Left ventricle myocardium inferior (tissue), 1 donor: ENCODE results near the gene NOTUM. TPM values are rescaled to one million over a fixed set of nuclear protein-coding genes. Genes with fewer than 3 reads are reported as not detected.
A peak's percentile ranks its signal among the peaks of the same experiment; 100 is the strongest.

ENCODE experiments used
- DNase-seq: peaks from one replicate; pipeline ENCODE4 v3.0.0-alpha.2; 2020
- H3K27ac ChIP-seq: fragments of 200-600 bp; replicated peaks from 2 replicates; pipeline ENCODE4 v1.8.0; 2021
- H3K27me3 ChIP-seq: fragments of 200-600 bp; 2 replicates; pipeline ENCODE4 v1.8.0; 2021; ENCODE audit warnings: low read depth
- H3K36me3 ChIP-seq: fragments of 200-600 bp; 2 replicates; pipeline ENCODE4 v1.8.0; 2021
- H3K4me1 ChIP-seq: fragments of 200-600 bp; 2 replicates; pipeline ENCODE4 v1.8.0; 2021
- H3K4me3 ChIP-seq: fragments of 200-600 bp; 2 replicates; pipeline ENCODE4 v1.8.0; 2021; ENCODE audit warnings: mild to moderate bottlenecking, moderate library complexity
- H3K9me3 ChIP-seq: fragments of 200-600 bp; replicated peaks from 2 replicates; pipeline ENCODE4 v1.8.0; 2021
- intact Hi-C: fragments of 100-400 bp; cut with micrococcal nuclease; formaldehyde crosslinking; loops from one replicate; pipeline ENCODE4 v1.11.0; 2022
- total RNA-seq: library from RNA; stranded (reverse); fragmentation: NEBNext Ultra II Directional; extraction: Animal tissue kit (Norgen Biotek cat#: 25700); gene quantifications from one replicate; pipeline ENCODE4 v1.2.1, GENCODE V29; 2021
- TF ChIP-seq, protein P1 (sequence below): fragments of 200-600 bp; IDR thresholded peaks from 2 replicates; pipeline ENCODE4 v1.8.0; 2021; ENCODE audit warnings: antibody characterized with exemption, mild to moderate bottlenecking, borderline replicate concordance
- donor health status: DM: no; HTN: yes; CAD: no; lungs with severe emphysema.

The NOTUM gene
- total RNA-seq, 1 donor from 2014 or later: not detected

DNA sequence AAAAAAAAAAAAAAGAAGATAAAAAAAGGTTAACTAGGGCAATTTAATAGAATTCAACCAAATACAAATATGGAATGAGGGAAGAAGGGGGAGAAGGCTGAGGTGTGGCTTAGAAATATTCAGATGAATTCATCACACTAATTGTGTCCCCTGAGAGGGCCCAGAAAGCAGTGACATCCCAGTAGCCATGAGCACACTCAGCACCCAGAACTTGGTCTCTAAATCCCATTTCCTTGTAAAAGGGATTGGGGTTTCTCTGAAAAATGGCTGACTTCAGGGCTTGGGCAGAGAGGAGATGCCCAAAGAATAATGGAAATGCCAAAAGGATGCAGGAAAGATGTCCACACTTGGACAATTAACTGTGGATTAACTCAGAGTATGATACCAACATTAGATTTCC, 12.4 kb upstream of the NOTUM start:
- Histone ChIP-seq H3K4me3 (no peak overlapping the region), H3K36me3 (no peaks in the 10 kb centered on the region), H3K27me3 (peaks cover 36% of the 10 kb centered on the region), H3K4me1 (peaks cover 22% of the 10 kb centered on the region), H3K27ac (no peak overlapping the region), H3K9me3 (peaks cover 9% of the 10 kb centered on the region)
- TF ChIP-seq, protein P1, sequence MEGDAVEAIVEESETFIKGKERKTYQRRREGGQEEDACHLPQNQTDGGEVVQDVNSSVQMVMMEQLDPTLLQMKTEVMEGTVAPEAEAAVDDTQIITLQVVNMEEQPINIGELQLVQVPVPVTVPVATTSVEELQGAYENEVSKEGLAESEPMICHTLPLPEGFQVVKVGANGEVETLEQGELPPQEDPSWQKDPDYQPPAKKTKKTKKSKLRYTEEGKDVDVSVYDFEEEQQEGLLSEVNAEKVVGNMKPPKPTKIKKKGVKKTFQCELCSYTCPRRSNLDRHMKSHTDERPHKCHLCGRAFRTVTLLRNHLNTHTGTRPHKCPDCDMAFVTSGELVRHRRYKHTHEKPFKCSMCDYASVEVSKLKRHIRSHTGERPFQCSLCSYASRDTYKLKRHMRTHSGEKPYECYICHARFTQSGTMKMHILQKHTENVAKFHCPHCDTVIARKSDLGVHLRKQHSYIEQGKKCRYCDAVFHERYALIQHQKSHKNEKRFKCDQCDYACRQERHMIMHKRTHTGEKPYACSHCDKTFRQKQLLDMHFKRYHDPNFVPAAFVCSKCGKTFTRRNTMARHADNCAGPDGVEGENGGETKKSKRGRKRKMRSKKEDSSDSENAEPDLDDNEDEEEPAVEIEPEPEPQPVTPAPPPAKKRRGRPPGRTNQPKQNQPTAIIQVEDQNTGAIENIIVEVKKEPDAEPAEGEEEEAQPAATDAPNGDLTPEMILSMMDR: no peak
- no peak for DNase-seq
- intact Hi-C loops: no loop called here

DNA sequence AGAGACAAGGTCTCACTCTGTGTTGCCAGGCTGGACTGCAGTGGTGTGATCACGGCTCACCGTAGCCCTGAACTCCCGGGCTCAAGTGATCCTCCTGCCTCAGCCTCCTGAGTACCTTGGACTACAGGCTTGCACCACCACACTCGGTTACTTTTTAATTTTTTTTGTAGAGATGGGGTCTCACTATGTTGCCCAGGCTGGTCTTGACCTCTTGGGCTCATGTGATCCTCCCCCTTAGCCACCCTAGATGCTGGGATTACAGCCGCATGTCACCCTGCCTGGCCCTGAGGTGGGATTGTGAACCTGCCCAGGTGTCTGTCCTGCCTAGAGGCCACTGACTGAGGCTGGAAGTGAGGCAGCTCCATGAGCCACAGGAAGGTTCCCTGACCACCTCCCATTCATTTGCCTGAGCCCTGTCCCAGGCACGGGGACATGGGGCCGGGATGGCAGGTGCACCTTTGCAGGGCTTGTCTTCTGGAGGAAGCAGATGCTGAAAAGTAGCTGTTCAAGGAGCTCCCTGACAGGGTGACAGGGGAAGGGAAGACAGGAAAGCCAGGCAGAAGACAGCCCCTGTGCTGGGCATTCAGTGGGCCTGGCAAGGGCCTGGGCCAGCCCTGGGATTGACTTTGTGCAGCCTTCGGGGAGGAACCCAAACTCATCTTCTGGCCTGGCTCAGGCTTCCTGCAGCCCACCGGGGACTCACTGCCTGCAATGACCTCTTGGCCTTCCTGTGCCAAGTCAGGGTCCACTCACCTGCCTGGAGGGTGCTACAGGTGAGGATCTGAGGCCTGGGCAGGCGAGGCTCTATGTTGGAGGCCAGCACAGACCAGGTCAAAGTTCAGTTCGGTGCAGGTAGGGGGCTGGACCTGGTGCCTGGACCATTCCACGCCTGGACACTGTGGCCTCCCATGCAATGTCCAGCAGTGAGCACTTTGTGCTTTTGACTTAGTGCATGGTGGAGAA, 8.1 kb upstream of the NOTUM start:
- Histone ChIP-seq H3K9me3 (peaks cover 9% of the 10 kb centered on the region), H3K27ac (no peak overlapping the region), H3K36me3 (no peaks in the 10 kb centered on the region), H3K4me1 (peaks cover 26% of the 10 kb centered on the region), H3K4me3 (no peak overlapping the region), H3K27me3 (peaks cover 72% of the 10 kb centered on the region)
- no peak for DNase-seq
- TF ChIP-seq, protein P1: no peak
- intact Hi-C loops: loop anchor here (10.0 kb wide), 1 partner anchor 176 kb away; no protein-coding TSS in a partner anchor

- TF ChIP-seq, protein P1: no peak
- DNase-seq: no peak
- Histone ChIP-seq H3K36me3 (no peaks in the 10 kb centered on the region), H3K27me3 (peaks cover 79% of the 10 kb centered on the region), H3K4me3 (peak overlapping the region; percentile 34), H3K27ac (no peak overlapping the region), H3K9me3 (peaks cover 4% of the 10 kb centered on the region), H3K4me1 (peaks cover 26% of the 10 kb centered on the region)
- intact Hi-C loops: loop anchor here (10.0 kb wide), 1 partner anchor 176 kb away; no protein-coding TSS in a partner anchor
Observed at GRCh38 chr17:81968396-81968745, 7.4 kb upstream of the NOTUM start.

DNA sequence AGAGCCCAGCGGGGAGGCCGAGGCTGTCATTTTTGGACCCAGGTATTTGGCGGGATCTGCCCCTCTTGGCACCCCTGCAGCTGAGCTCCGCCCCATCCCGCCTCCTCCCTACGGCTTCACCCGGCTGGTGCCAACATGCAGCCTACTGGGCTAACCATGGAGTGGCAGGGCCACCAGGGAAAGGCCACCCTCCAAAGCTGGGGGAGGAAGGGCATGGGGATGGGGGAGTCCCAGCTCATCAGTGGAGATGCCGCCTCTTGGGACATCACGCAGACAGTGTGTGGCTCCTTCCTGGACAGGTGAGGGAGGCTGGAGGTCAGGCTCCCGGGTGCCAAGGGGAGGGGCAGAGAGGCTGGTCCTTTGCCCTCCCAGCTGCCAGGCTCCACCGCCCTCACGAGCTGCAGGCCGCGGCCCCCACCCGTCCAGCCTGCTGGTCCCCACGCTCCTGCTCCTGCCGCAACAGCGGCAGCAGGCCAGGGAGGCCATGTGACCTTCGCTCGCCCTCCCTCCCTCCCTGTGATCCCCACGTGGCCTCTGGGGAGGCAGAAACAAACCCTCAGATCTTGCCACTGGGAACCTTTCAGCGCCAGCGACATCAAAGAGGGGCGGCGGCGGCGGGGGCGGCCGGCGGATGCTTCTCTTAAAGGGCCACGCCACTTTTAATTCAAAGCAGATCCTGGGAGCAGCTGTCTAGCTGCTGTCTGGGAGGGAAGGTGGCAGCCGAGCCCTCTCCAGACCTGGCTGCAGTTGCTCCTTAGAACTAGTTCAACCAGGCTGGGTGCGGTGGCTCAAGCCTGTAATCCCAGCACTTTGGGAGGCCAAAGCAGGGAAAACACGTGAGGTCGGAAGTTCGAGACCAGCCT, 6.8 kb upstream of the NOTUM start:
- Histone ChIP-seq H3K4me1 (peaks cover 26% of the 10 kb centered on the region), H3K27me3 (peaks cover 85% of the 10 kb centered on the region), H3K9me3 (no peaks in the 10 kb centered on the region), H3K27ac (no peak overlapping the region), H3K4me3 (peak overlapping the region; percentile 34), H3K36me3 (no peaks in the 10 kb centered on the region)
- intact Hi-C loops: loop anchor here (10.0 kb wide), 1 partner anchor 177 kb away; no protein-coding TSS in a partner anchor
- TF ChIP-seq, protein P1: no peak
- DNase-seq: peak; percentile 83

DNA sequence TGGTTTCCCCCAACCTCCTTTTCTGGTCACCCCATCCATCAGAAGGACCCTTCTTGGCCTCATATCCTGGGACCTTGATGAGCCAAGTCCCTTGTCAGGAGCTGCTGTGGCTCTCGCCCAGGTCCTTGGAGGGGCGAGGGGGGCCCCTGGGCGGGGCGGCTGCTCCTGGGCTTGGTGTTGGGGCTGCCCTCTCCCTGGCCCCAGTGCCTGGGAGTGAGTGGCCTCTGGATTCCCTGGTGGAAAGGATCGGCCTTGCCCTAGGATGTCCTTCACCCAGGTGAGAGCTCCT, 6.2 kb upstream of the NOTUM start:
- DNase-seq: no peak
- Histone ChIP-seq H3K4me1 (peaks cover 27% of the 10 kb centered on the region), H3K36me3 (no peaks in the 10 kb centered on the region), H3K4me3 (no peak overlapping the region), H3K9me3 (no peaks in the 10 kb centered on the region), H3K27me3 (peaks cover 87% of the 10 kb centered on the region), H3K27ac (no peak overlapping the region)
- intact Hi-C loops: loop anchor here (10.0 kb wide), 1 partner anchor 178 kb away; no protein-coding TSS in a partner anchor
- TF ChIP-seq, protein P1: no peak
